Measurements from ENCODE around the gene EZR. TPM values are rescaled to one million over a fixed set of nuclear protein-coding genes. Genes with fewer than 3 reads are reported as not detected.

Gene EZR
- total and polyA plus RNA-seq, 2 of the 13 experiments (the other 11 are each of a cell fraction or from before 2014, with no cell fraction given), result 34.7 to 60.3 TPM

DNA sequence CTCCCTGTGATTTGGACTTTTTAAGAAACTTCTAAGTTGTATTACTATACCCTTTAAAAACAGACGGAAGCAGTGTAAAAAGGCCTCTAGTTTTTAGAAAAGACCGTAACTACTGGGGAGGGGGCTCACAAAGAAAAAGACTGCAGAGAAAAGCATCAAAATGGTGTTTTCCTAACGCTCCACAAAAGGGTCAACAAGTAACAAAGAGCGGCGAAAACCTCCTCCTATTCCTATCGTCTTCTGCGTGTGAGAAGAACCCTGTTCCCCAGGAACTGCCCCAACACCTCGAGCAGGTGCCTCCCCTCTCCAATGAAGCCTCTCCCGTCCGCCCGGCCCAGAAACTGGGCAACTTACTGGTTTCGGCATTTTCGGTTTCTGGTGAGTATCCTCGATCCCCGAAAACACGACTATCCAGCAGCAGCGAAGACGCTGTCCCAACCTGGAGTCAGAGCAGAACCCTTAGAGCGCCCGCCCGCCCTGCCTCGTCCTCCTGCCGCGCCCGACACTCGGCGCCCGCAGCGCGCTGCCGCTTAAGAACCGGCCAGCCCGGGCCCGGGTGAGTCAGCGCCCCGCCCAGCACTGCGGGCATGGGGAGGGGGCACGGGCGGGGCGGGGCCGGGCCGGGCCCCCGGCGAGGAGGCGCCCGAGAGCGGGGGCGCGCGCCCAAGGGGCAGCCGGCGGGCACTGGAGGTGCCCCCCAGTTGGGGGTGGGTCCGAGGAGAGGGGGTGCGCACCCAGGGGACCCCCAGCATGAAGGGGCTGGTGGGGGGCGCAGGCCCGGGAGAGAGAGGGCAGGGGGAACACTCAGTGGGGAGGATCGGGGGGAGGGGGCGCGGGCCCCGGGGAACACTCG is 1.2 kb downstream of the EZR start (continued):
- TF ChIP-seq HOXA9 (CRISPR knock-in tag; IDR thresholded peaks at IDR 0.05; ENCODE audit: borderline replicate concordance) (no peak), EP300 (IDR thresholded peaks at IDR 0.05; ENCODE audit: low read depth in 2 of 2, low read length in 2 of 2) (no peak), EP300 (CRISPR knock-in tag; IDR thresholded peaks at IDR 0.05; ENCODE audit: borderline replicate concordance) (no peak), ZNF101 (CRISPR knock-in tag; IDR thresholded peaks at IDR 0.05; ENCODE audit: borderline replicate concordance, low read depth) (no peak), ZMYM4 (CRISPR knock-in tag; IDR thresholded peaks at IDR 0.05) (0 out of 2 replicates have a peak, but pooled peaks have one; percentile 32), NPAS2 (CRISPR knock-in tag; IDR thresholded peaks at IDR 0.05; ENCODE audit: borderline replicate concordance) (no peak), RXRA (CRISPR knock-in tag; IDR thresholded peaks at IDR 0.05) (no peak), HNRNPK (IDR thresholded peaks at IDR 0.05; ENCODE audit: low read depth, low read length, poor library complexity, severe bottlenecking) (no peak), ZBTB7B (CRISPR knock-in tag; IDR thresholded peaks at IDR 0.05) (no peak), ZEB1 (IDR thresholded peaks at IDR 0.05; ENCODE audit: insufficient replicate concordance, low read depth) (no peak), GABPB1 (CRISPR knock-in tag; IDR thresholded peaks at IDR 0.05) (peak; percentile 69; the same call in 1 of the 2 replicates), ETV5 (CRISPR knock-in tag; IDR thresholded peaks at IDR 0.05; ENCODE audit: borderline replicate concordance) (no peak), ATM (IDR thresholded peaks at IDR 0.05; ENCODE audit: borderline replicate concordance) (no peak), ZFAT (CRISPR knock-in tag; conservative IDR thresholded peaks at IDR 0.05) (no peak), FOXA1 (IDR thresholded peaks at IDR 0.05) (no peak), FOXA1 (CRISPR knock-in tag; IDR thresholded peaks at IDR 0.05) (no peak), ZBTB1 (CRISPR knock-in tag; IDR thresholded peaks at IDR 0.05; ENCODE audit: borderline replicate concordance) (peak; percentile 49; the same call in 1 of the 2 replicates), ZNF546 (CRISPR knock-in tag; conservative IDR thresholded peaks at IDR 0.05) (peak; percentile 65; the same call in 1 of the 2 replicates), FOSL2 (CRISPR knock-in tag; IDR thresholded peaks at IDR 0.05) (peak; percentile 92), JARID2 (CRISPR knock-in tag; IDR thresholded peaks at IDR 0.05; ENCODE audit: insufficient replicate concordance) (no peak), GATAD2A (CRISPR knock-in tag; IDR thresholded peaks at IDR 0.05) (no peak), TEAD3 (CRISPR knock-in tag; optimal IDR thresholded peaks at IDR 0.05; ENCODE audit: borderline replicate concordance) (no peak), CCDC6 (CRISPR knock-in tag; IDR thresholded peaks at IDR 0.05) (no peak)
- TF ChIP-seq, protein P1, sequence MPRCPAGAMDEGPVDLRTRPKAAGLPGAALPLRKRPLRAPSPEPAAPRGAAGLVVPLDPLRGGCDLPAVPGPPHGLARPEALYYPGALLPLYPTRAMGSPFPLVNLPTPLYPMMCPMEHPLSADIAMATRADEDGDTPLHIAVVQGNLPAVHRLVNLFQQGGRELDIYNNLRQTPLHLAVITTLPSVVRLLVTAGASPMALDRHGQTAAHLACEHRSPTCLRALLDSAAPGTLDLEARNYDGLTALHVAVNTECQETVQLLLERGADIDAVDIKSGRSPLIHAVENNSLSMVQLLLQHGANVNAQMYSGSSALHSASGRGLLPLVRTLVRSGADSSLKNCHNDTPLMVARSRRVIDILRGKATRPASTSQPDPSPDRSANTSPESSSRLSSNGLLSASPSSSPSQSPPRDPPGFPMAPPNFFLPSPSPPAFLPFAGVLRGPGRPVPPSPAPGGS (CRISPR knock-in tag; IDR thresholded peaks at IDR 0.05), result no peak
- TF ChIP-seq, protein P2, sequence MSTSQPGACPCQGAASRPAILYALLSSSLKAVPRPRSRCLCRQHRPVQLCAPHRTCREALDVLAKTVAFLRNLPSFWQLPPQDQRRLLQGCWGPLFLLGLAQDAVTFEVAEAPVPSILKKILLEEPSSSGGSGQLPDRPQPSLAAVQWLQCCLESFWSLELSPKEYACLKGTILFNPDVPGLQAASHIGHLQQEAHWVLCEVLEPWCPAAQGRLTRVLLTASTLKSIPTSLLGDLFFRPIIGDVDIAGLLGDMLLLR (CRISPR knock-in tag; IDR thresholded peaks at IDR 0.05), result no peak
- TF ChIP-seq, protein P3, sequence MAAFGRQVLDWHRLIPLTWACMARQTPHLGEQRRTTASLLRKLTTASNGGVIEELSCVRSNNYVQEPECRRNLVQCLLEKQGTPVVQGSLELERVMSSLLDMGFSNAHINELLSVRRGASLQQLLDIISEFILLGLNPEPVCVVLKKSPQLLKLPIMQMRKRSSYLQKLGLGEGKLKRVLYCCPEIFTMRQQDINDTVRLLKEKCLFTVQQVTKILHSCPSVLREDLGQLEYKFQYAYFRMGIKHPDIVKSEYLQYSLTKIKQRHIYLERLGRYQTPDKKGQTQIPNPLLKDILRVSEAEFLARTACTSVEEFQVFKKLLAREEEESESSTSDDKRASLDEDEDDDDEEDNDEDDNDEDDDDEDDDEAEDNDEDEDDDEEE (CRISPR knock-in tag; IDR thresholded peaks at IDR 0.05), result peak; percentile 70; the same call in 1 of the 2 replicates
- TF ChIP-seq, protein P4, sequence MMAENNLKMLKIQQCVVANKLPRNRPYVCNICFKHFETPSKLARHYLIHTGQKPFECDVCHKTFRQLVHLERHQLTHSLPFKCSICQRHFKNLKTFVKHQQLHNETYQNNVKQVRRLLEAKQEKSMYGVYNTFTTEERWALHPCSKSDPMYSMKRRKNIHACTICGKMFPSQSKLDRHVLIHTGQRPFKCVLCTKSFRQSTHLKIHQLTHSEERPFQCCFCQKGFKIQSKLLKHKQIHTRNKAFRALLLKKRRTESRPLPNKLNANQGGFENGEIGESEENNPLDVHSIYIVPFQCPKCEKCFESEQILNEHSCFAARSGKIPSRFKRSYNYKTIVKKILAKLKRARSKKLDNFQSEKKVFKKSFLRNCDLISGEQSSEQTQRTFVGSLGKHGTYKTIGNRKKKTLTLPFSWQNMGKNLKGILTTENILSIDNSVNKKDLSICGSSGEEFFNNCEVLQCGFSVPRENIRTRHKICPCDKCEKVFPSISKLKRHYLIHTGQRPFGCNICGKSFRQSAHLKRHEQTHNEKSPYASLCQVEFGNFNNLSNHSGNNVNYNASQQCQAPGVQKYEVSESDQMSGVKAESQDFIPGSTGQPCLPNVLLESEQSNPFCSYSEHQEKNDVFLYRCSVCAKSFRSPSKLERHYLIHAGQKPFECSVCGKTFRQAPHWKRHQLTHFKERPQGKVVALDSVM (CRISPR knock-in tag; IDR thresholded peaks at IDR 0.05), result no peak
